Thymus (tissue), 11 donors: ENCODE results near the gene ENSA. TPM values are rescaled to one million over a fixed set of nuclear protein-coding genes. Genes with fewer than 3 reads are reported as not detected.
"Not testable (repeated sequence)": the region's sequence is repeated elsewhere in the genome, so short reads cannot be mapped to it uniquely, and the experiment has no call there.

Source experiments
- DNase-seq, 9 donors: peaks; one replicate each; pipeline ENCODE4 v3.0.0-alpha.2; 2013; ENCODE audit warnings: low spot score in 9 of 9, low read depth in 6 of 9, missing footprints in 1 of 9
- H3K27ac ChIP-seq, 2 donors: one replicate each; pipeline ENCODE4 v1.5.1; 2013; ENCODE audit warnings: control low read depth in 1 of 2, low read depth in 1 of 2, low read length in 1 of 2, mild to moderate bottlenecking in 1 of 2, moderate library complexity in 1 of 2
- H3K27me3 ChIP-seq, 2 donors: one replicate each; pipeline ENCODE4 v1.5.1; 2013; ENCODE audit warnings: low read length in 1 of 2; ENCODE audit not compliant: control insufficient read depth in 2 of 2, insufficient read depth in 1 of 2
- H3K36me3 ChIP-seq, 2 donors: one replicate each; pipeline ENCODE4 v1.5.1; 2013; ENCODE audit warnings: low read length in 1 of 2, mild to moderate bottlenecking in 1 of 2, moderate library complexity in 1 of 2; ENCODE audit not compliant: control insufficient read depth in 2 of 2, insufficient read depth in 2 of 2
- H3K4me1 ChIP-seq, 2 donors: one replicate each; pipeline ENCODE4 v1.5.1; 2013; ENCODE audit warnings: low read length in 2 of 2; ENCODE audit not compliant: control insufficient read depth in 2 of 2, insufficient read depth in 2 of 2
- H3K4me3 ChIP-seq, 2 donors: one replicate each; pipeline ENCODE4 v1.5.1; 2013; ENCODE audit warnings: low read length in 2 of 2, control low read depth in 1 of 2, mild to moderate bottlenecking in 1 of 2
- H3K9me3 ChIP-seq, 2 donors: one replicate each; pipeline ENCODE4 v1.5.1; 2013; ENCODE audit warnings: low read length in 1 of 2, mild to moderate bottlenecking in 1 of 2; ENCODE audit not compliant: control insufficient read depth in 2 of 2, insufficient read depth in 1 of 2
- WGBS: extraction: QIAGEN DNeasy Blood & Tissue Kit; methylation state at CpG from one replicate; pipeline ENCODE4 v1.1.7; 2013; 5-methylcytosine and 5-hydroxymethylcytosine counted together
- polyA plus RNA-seq: library from polyadenylated mRNA; stranded (reverse); fragments of 200-250 nt; gene quantifications from one replicate; pipeline ENCODE4 v1.2.3, GENCODE V29; 2013
- total RNA-seq: library from RNA; stranded (reverse); fragments of 120-200 nt; gene quantifications from one replicate; pipeline ENCODE4 v1.2.4, GENCODE V29; 2013
- donor health status: healthy.

The ENSA gene
- total and polyA plus RNA-seq, 2 donors = 148 to 149 TPM

DNA sequence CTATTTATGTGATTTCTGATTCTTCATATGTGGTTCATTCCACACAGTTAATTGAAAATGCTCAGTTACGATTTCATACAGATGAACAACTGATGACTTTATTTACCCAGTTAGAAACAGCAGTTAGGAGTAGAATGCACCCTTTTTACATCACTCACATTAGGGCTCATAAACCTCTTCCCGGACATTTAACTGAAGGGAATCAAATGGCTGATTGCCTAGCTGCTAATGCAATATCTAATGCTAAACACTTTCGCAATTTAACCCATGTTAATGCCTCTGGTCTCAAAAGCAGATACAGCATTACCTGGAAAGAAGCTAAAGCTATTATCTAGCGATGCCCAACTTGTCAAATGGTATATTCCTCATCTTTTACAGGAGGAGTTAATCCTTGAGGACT, 27.7 kb upstream of the ENSA start:
- H3K36me3 ChIP-seq = peaks cover 4 to 23% of the 10 kb centered on the region in 2 donors
- H3K9me3 ChIP-seq, H3K4me3 ChIP-seq, H3K4me1 ChIP-seq, H3K27ac ChIP-seq, H3K27me3 ChIP-seq, DNase-seq: not testable (repeated sequence)
- 98% methylated on average over 4 of the region's 4 CpGs for WGBS

DNA sequence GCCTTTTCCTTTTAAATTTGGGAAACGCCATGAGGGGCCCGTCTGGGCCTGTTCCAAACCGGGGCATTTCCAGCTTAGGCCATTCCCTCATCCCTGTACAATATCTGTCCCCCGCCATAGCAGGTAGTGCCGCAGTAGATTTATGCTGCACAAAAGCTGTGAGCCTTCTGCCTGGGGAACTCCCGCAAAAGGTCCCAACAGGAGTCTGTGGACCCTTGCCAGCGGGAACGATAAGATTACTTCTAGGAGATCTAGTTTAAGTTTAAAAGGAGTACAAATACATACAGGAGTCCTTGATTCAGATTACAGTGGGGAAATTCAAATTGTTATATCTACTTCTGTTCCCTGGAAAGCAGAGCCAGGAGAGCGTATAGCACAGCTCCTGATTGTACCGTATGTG, 25.2 kb upstream of the ENSA start:
- DNase-seq, H3K4me3 ChIP-seq, H3K4me1 ChIP-seq, H3K27ac ChIP-seq, H3K27me3 ChIP-seq, H3K9me3 ChIP-seq: not testable (repeated sequence)
- peaks cover 11 to 19% of the 10 kb centered on the region in 2 donors for H3K36me3 ChIP-seq
- WGBS = 94% methylated on average over 10 of the region's 10 CpGs

DNA sequence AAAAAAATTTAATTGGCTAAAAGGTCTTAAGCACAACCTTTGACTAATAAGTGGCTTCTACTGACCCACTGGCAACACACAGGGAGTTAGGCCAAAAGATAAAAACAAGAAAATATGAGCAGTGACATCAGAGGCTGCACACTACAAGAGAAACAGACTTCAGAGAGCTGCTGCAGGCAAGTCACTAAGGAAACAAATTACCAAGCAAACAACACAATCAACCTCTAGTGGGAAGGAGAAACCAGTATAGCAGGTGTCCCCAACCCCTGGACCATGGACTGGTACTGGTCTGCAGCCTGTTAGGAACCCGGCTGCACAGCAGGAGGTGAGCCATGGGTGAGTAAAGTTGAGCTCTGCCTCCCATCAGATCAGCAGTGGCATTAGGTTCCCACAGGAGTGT, 20.8 kb upstream of the ENSA start:
- 100% methylated on average over 1 of the region's 1 CpG for WGBS
- H3K27me3 ChIP-seq = no peaks in the 10 kb centered on the region
- no peak overlapping the region for H3K4me3 ChIP-seq
- peaks cover 29 to 49% of the 10 kb centered on the region in 2 donors for H3K36me3 ChIP-seq
- no peak overlapping the region for H3K27ac ChIP-seq
- no peaks in the 10 kb centered on the region for H3K9me3 ChIP-seq
- H3K4me1 ChIP-seq = no peaks in the 10 kb centered on the region
- DNase-seq = no peak

DNA sequence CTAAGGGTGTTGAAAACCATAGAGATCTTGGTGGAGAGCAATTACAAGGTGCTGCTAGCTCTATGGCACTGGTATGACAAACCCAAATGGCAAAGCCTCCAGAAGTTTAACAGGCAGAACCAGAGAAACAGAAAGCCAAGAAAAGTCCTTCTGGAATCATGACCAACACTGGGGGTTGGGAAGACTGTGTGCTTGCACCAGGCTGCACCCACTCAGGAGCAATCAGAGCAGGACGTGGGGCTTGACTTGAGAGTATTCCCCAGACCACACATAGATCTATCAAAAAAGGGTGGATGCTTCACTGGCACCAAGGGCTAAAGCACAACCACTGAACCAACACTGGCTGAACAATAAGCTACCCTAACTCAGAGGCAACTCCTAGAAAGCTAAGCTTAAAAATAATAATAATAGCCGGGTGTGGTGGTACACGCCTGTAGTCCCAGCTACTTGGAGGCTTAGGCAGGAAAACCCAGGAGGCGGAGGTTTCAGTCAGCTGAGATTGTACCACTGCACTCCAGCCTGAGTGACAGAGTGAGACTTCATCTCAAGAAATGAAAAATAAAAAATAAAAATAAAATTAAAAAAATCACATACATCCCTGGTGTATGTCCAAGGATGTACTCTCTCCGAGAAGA, 20.1 kb upstream of the ENSA start:
- no peak overlapping the region for H3K4me3 ChIP-seq
- H3K27ac ChIP-seq = no peak overlapping the region
- H3K9me3 ChIP-seq = no peaks in the 10 kb centered on the region
- no peak for DNase-seq
- no peaks in the 10 kb centered on the region for H3K27me3 ChIP-seq
- 98% methylated on average over 5 of the region's 5 CpGs for WGBS
- H3K36me3 ChIP-seq = peaks cover 29 to 49% of the 10 kb centered on the region in 2 donors
- H3K4me1 ChIP-seq = no peaks in the 10 kb centered on the region

DNA sequence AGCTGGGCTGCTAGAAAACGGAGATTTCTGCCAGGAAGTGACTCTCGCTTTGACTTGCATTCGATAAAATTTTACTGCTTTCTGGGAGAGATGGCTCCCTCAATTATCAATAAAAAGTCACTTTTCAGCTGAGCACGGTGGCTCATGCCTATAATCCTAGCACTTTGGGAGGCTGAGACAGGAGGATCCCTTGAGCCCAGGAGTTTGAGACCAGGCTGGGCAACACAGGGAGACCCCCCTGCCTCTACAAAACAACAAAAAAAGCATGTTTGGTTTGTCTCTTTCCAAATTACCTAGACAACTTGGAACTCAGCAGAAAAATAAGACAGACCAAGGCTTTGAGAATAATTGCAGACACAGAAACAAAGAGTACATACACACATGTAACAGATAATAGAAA, 12.9 kb upstream of the ENSA start:
- Histone ChIP-seq H3K9me3 (no peaks in the 10 kb centered on the region), H3K27me3 (no peaks in the 10 kb centered on the region), H3K4me1 (no peaks in the 10 kb centered on the region), H3K4me3 (no peak overlapping the region), H3K27ac (no peak overlapping the region), H3K36me3 (peaks cover 3 to 17% of the 10 kb centered on the region in 2 donors)
- 97% methylated on average over 4 of the region's 4 CpGs for WGBS
- DNase-seq = no peak

DNA sequence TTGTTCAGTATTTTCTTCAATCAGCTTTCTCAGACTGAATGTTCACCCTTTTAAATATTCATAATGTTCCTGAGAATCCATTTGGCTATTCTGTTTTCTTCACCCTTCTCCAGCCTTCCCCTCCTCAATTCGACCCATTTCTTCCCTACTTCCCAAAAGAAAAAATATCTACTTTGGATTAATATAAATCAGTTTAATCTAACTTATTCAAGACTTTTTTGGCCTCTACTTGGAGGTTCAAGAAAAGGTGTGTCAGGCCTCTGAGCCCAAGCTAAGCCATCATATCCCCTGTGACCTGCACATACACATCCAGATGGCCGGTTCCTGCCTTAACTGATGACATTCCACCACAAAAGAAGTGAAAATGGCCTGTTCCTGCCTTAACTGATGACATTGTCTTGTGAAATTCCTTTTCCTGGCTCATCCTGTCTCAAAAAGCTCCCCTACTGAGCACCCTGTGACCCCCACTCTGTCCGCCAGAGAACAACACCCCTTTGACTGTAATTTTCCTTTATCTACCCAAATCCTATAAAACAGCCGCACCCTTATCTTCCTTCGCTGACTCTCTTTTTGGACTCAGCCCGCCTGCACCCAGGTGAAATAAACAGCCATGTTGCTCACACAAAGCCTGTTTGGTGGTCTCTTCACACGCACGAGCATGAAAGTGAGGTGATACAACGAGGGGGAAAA, 11.9 kb upstream of the ENSA start:
- H3K4me1 ChIP-seq, DNase-seq, H3K9me3 ChIP-seq, H3K36me3 ChIP-seq, H3K27ac ChIP-seq, H3K27me3 ChIP-seq, H3K4me3 ChIP-seq: not testable (repeated sequence)
- WGBS = 97% methylated on average over 9 of the region's 9 CpGs

DNA sequence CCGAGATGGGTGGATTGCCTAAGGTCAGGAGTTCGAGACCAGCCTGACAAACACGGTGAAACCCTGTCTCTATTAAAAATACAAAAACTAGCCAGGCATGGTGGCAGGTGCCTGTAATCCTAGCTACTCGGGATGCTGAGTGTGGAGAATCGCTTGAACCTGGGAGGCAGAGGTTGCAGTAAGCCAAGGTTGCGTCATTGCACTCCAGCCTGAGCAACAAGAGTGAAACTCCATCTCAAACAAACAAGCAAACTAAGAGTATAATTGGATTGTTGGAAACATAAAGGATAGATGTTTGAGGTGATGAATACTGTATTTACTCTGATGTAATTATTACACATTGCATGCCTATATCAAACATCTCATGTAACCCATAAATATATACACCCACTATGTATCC, 9.0 kb upstream of the ENSA start:
- not testable (repeated sequence) for H3K9me3 ChIP-seq, H3K36me3 ChIP-seq, H3K4me1 ChIP-seq, H3K4me3 ChIP-seq, DNase-seq, H3K27me3 ChIP-seq, H3K27ac ChIP-seq
- WGBS = 95% methylated on average over 6 of the region's 6 CpGs

DNA sequence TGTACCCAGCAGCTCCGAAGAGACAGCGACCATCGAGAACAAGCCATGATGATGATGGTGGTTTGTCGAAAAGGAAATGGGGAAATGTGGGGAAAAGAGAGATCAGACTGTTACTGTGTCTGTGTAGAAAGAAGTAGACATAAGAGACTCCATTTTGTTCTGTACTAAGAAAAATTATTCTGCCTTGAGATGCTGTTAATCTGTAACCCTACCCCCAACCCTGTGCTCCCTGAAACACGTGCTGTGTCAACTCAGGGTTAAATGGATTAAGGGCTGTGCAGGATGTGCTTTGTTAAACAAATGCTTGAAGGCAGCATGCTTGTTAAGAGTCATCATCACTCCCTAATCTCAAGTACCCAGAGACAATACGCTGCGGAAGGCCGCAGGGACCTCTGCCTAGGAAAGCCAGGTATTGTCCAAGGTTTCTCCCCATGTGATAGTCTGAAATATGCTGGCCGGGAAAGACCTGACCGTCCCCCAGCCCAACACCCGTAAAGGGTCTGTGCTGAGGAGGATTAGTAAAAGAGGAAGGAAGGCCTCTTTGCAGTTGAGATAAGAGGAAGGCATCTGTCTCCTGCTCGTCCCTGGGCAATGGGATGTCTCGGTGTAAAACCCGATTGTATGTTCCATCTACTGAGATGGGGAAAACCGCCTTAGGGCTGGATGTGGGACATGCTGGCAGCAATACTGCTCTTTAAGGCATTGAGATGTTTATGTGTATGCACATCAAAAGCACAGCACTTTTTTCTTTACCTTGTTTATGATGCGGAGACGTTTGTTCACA, 5.6 kb upstream of the ENSA start:
- H3K36me3 ChIP-seq, H3K4me1 ChIP-seq, H3K9me3 ChIP-seq, H3K27me3 ChIP-seq, H3K27ac ChIP-seq, H3K4me3 ChIP-seq, DNase-seq: not testable (repeated sequence)
- WGBS = 70% methylated on average over 17 of the region's 17 CpGs

DNA sequence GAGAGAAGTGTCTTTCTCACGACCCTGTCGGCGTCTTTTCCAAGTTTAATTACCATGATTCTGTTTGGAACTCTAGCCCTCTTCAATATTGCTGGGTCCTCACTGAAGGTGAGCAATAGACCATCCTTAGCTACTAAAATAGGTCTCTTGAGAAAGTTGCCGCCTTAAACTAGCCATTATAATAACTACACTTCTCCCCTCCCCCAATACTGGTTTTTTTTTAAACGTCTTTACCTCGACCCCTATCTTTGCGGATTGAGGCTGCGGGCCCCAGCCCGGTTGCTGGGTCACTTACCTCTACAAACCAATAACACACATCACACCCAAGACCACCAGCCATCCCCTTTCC, 672 bp downstream of the ENSA start:
- no peak for DNase-seq
- H3K4me3 ChIP-seq = peak overlapping the region; percentile 67 to 72
- no peaks in the 10 kb centered on the region for H3K27me3 ChIP-seq
- no peaks in the 10 kb centered on the region for H3K9me3 ChIP-seq
- WGBS = under 1% methylated on average over 9 of the region's 9 CpGs
- H3K36me3 ChIP-seq = peaks cover 28 to 41% of the 10 kb centered on the region in 2 donors
- H3K4me1 ChIP-seq = peaks cover 14 to 16% of the 10 kb centered on the region in 2 donors
- H3K27ac ChIP-seq = peak overlapping the region; percentile 95 to 99
